IMR-90 (cell line): Measurements from ENCODE around the gene CTR9. TPM values are rescaled to one million over a fixed set of nuclear protein-coding genes. Genes with fewer than 3 reads are reported as not detected.

Source experiments
- ATAC-seq: fragments of 200-7000 bp; cut with Tn5 transposase; 2 replicates; pipeline ENCODE4 v1.9.1; 2020; ENCODE audit warnings: low read depth, mild to moderate bottlenecking, moderate library complexity
- BruUV-seq: library from RNA; stranded (reverse); fragments of 400-500 nt; replicated peaks from 2 replicates; lab custom pipeline; 2021; lab: Mats Ljungman, UMichigan
- CTCF ChIA-PET: fragments of 300-600 bp; formaldehyde crosslinking; extraction: SDS; loops from one replicate; lab custom pipeline; 2021; ENCODE audit warnings: antibody characterized with exemption; lab: Yijun Ruan, JAX
- POLR2A ChIA-PET: fragments of 300-600 bp; sonication (Branson Sonifier 250); formaldehyde crosslinking; loops from one replicate; lab custom pipeline; 2022; ENCODE audit warnings: antibody characterized with exemption; ENCODE audit not compliant: unreplicated experiment; lab: Charles Lee
- DNase-seq: peaks from one replicate; pipeline ENCODE4 v3.0.0; 2013
- H2AFZ ChIP-seq: replicated peaks from 2 replicates; pipeline ENCODE3; 2013; ENCODE audit warnings: low read length, mild to moderate bottlenecking; ENCODE audit not compliant: poor library complexity
- H2AK5ac ChIP-seq: 2 replicates; pipeline ENCODE4 v1.6.1; 2013; ENCODE audit warnings: low read depth, low read length, inconsistent platforms
- H2AK9ac ChIP-seq: replicated peaks from 2 replicates; pipeline ENCODE3; 2013; ENCODE audit warnings: mild to moderate bottlenecking, low read depth, low read length, moderate library complexity; ENCODE audit not compliant: poor library complexity
- H2BK120ac ChIP-seq: 2 replicates; pipeline ENCODE4 v1.6.1; 2013; ENCODE audit warnings: low read depth, low read length, inconsistent platforms
- H2BK15ac ChIP-seq: 3 replicates; pipeline ENCODE4 v1.6.1; 2013; ENCODE audit warnings: low read depth, low read length, inconsistent platforms
- H2BK20ac ChIP-seq: 2 replicates; pipeline ENCODE4 v1.6.1; 2013; ENCODE audit warnings: low read depth, mild to moderate bottlenecking, inconsistent platforms, low read length, moderate library complexity
- H2BK5ac ChIP-seq: 2 replicates; pipeline ENCODE4 v1.6.1; 2013; ENCODE audit warnings: mild to moderate bottlenecking, low read depth, low read length, inconsistent platforms; ENCODE audit not compliant: poor library complexity, severe bottlenecking
- H3K14ac ChIP-seq: replicated peaks from 2 replicates; pipeline ENCODE4 v1.6.1; 2013; ENCODE audit warnings: low read depth, low read length, inconsistent platforms
- H3K18ac ChIP-seq: 2 replicates; pipeline ENCODE4 v1.6.1; 2013; ENCODE audit warnings: low read depth, low read length, control low read depth
- H3K23ac ChIP-seq: 2 replicates; pipeline ENCODE4 v1.6.1; 2013; ENCODE audit warnings: low read depth, low read length, inconsistent platforms
- H3K27ac ChIP-seq: 2 replicates; pipeline ENCODE4 v1.5.1; 2013; ENCODE audit warnings: mild to moderate bottlenecking, control low read depth, low read length; ENCODE audit not compliant: insufficient read depth
- H3K27me3 ChIP-seq: 2 replicates; pipeline ENCODE4 v1.6.1; 2013; ENCODE audit warnings: low read length; ENCODE audit not compliant: control insufficient read depth, insufficient read depth
- H3K36me3 ChIP-seq: 2 replicates; pipeline ENCODE4 v1.6.1; 2013; ENCODE audit warnings: low read length, mixed read lengths; ENCODE audit not compliant: control insufficient read depth, insufficient read depth
- H3K4ac ChIP-seq: 2 replicates; pipeline ENCODE4 v1.6.1; 2013; ENCODE audit warnings: low read depth, low read length, inconsistent platforms
- H3K4me1 ChIP-seq: 2 replicates; pipeline ENCODE4 v1.6.1; 2013; ENCODE audit warnings: low read length, mixed read lengths; ENCODE audit not compliant: control insufficient read depth, insufficient read depth
- H3K4me2 ChIP-seq: 2 replicates; pipeline ENCODE4 v1.6.1; 2013; ENCODE audit warnings: low read depth, mild to moderate bottlenecking, control low read depth, low read length, moderate library complexity
- H3K4me3 ChIP-seq: 2 replicates; pipeline ENCODE4 v1.5.1; 2013; ENCODE audit warnings: low read depth, mild to moderate bottlenecking, control low read depth, low read length, moderate library complexity; ENCODE audit not compliant: insufficient read depth
- H3K56ac ChIP-seq: 2 replicates; pipeline ENCODE4 v1.6.1; 2013; ENCODE audit warnings: low read length, inconsistent platforms; ENCODE audit not compliant: insufficient read depth; ENCODE audit errors: extremely low read depth
- H3K79me1 ChIP-seq, 2 experiments: 2 replicates each; pipeline ENCODE4 v1.6.1; 2013; ENCODE audit warnings: low read length in 2 of 2, inconsistent platforms in 1 of 2, low read depth in 1 of 2
- H3K9ac ChIP-seq: 2 replicates; pipeline ENCODE4 v1.6.1; 2013; ENCODE audit warnings: low read depth, low read length, control low read depth
- H3K9me1 ChIP-seq: 2 replicates; pipeline ENCODE4 v1.6.1; 2013; ENCODE audit warnings: low read length, inconsistent platforms; ENCODE audit not compliant: insufficient read depth
- H3K9me3 ChIP-seq: 2 replicates; pipeline ENCODE4 v1.6.1; 2013; ENCODE audit warnings: low read length; ENCODE audit not compliant: control insufficient read depth, insufficient read depth
- H4K20me1 ChIP-seq: 2 replicates; pipeline ENCODE4 v1.6.1; 2013; ENCODE audit warnings: low read length, inconsistent platforms; ENCODE audit not compliant: insufficient read depth
- H4K5ac ChIP-seq: 2 replicates; pipeline ENCODE4 v1.6.1; 2013; ENCODE audit warnings: mild to moderate bottlenecking, low read depth, low read length, control low read depth
- H4K8ac ChIP-seq, 2 experiments: 2 replicates each; pipeline ENCODE4 v1.6.1; 2013; ENCODE audit warnings: low read depth in 2 of 2, low read length in 2 of 2, control low read depth in 1 of 2, inconsistent platforms in 1 of 2
- H4K91ac ChIP-seq: 2 replicates; pipeline ENCODE4 v1.6.1; 2013; ENCODE audit warnings: low read depth, low read length, inconsistent platforms; ENCODE audit not compliant: insufficient read depth
- BHLHE40 ChIP-seq: fragments of 150-350 bp; IDR thresholded peaks from 2 replicates; pipeline ENCODE4 v1.6.1; 2016; ENCODE audit warnings: mild to moderate bottlenecking, low read depth, low read length
- CEBPB ChIP-seq: IDR thresholded peaks from 2 replicates; pipeline ENCODE4 v1.6.1; 2012; ENCODE audit warnings: low read depth, low read length, improper control_type of control experiment
- CHD1 ChIP-seq: IDR thresholded peaks from 2 replicates; pipeline ENCODE4 v1.6.1; 2012; ENCODE audit warnings: low read depth, low read length, improper control_type of control experiment
- CTCF ChIP-seq: conservative IDR thresholded peaks from 2 replicates; pipeline ENCODE4 v1.5.1; 2012; ENCODE audit warnings: mild to moderate bottlenecking, low read depth, low read length, improper control_type of control experiment
- ELK1 ChIP-seq: fragments of 150-350 bp; IDR thresholded peaks from 2 replicates; pipeline ENCODE4 v1.6.1; 2016; ENCODE audit warnings: low read depth, mild to moderate bottlenecking, low read length, moderate library complexity, borderline replicate concordance
- FOS ChIP-seq: fragments of 150-350 bp; IDR thresholded peaks from 2 replicates; pipeline ENCODE4 v1.6.1; 2016; ENCODE audit warnings: low read depth, low read length
- MAFK ChIP-seq: IDR thresholded peaks from 2 replicates; pipeline ENCODE4 v1.6.1; 2012; ENCODE audit warnings: low read depth, low read length, improper control_type of control experiment
- MXI1 ChIP-seq: IDR thresholded peaks from 2 replicates; pipeline ENCODE4 v1.6.1; 2012; ENCODE audit warnings: low read depth, mild to moderate bottlenecking, low read length, moderate library complexity, borderline replicate concordance
- NFE2L2 ChIP-seq: fragments of 150-350 bp; IDR thresholded peaks from 2 replicates; pipeline ENCODE4 v1.6.1; 2016; ENCODE audit warnings: low read depth, mild to moderate bottlenecking, low read length
- RAD21 ChIP-seq: IDR thresholded peaks from 2 replicates; pipeline ENCODE4 v1.6.1; 2012; ENCODE audit warnings: low read length, improper control_type of control experiment
- RCOR1 ChIP-seq: IDR thresholded peaks from 2 replicates; pipeline ENCODE4 v1.6.1; 2012; ENCODE audit warnings: mild to moderate bottlenecking, low read length, improper control_type of control experiment; ENCODE audit not compliant: insufficient replicate concordance
- RFX5 ChIP-seq: IDR thresholded peaks from 2 replicates; pipeline ENCODE4 v1.8.0; 2012; ENCODE audit warnings: low read depth, mild to moderate bottlenecking, low read length, moderate library complexity
- USF2 ChIP-seq: fragments of 150-350 bp; IDR thresholded peaks from 2 replicates; pipeline ENCODE4 v1.6.1; 2017; ENCODE audit warnings: mild to moderate bottlenecking, antibody characterized with exemption, low read length, low read depth
- WGBS, 2 experiments: methylation state at CpG; one replicate each; pipeline versions ENCODE4 v1.1.5 to v1.1.7; 2013; ENCODE audit warnings: missing lambda C conversion rate in 2 of 2; ENCODE audit not compliant: insufficient read length in 1 of 2; ENCODE audit errors: extremely low coverage in 2 of 2; 5-methylcytosine and 5-hydroxymethylcytosine counted together
- dilution Hi-C: fragments of 300-500 bp; cut with HindIII; formaldehyde crosslinking; loops from one replicate; pipeline ENCODE4 v1.14.3; 2018; ENCODE audit warnings: low sequenced_read_pairs; ENCODE audit not compliant: unreplicated experiment
- in situ Hi-C: fragments of 300-500 bp; cut with MboI; formaldehyde crosslinking; loops from 3 replicates; pipeline ENCODE4 v1.14.3; 2019; ENCODE audit warnings: low sequenced_read_pairs, inconsistent platforms, mixed read lengths
- intact Hi-C: fragments of 100-400 bp; cut with micrococcal nuclease; formaldehyde crosslinking; loops from 2 replicates; pipeline ENCODE4 v1.10.0; 2022
- polyA plus RNA-seq, 3 experiments: library from polyadenylated mRNA; depleted of rRNA; stranded (reverse); fragments of >200 nt; gene quantifications; 2 replicates each; pipeline ENCODE4 v1.2.3, GENCODE V29; 2012; ENCODE audit warnings: low replicate concordance in 1 of 3
- total RNA-seq: library from RNA; depleted of rRNA; stranded (reverse); fragments of >200 nt; gene quantifications from 2 replicates; pipeline ENCODE4 v1.2.3, GENCODE V29; 2012

The CTR9 gene
- total and polyA plus RNA-seq, 2 of the 4 experiments (the other 2 are of a cell fraction) = 16.8 to 37.1 TPM

GRCh38 chr11:10796191-10796590 is 45.1 kb downstream of the CTR9 start (continued):
- TF ChIP-seq ELK1 = no peak
- TF ChIP-seq NFE2L2 = no peak
- no peak for TF ChIP-seq CEBPB
- no peak for TF ChIP-seq RAD21
- no peak for TF ChIP-seq MXI1
- no peak for TF ChIP-seq RCOR1

GRCh38 chr11:10797001-10797400 is 46.0 kb downstream of the CTR9 start:
- Histone ChIP-seq H3K18ac (no peak overlapping the region), H3K4me2 (no peak overlapping the region), H3K4ac (no peak overlapping the region), H2BK20ac (no peak overlapping the region), H4K20me1 (peaks cover 50% of the 10 kb centered on the region), H3K14ac (no peak overlapping the region), H2BK15ac (no peak overlapping the region), H2BK120ac (no peak overlapping the region), H2AK9ac (no peak overlapping the region), H3K27me3 (no peaks in the 10 kb centered on the region), H3K79me1 (peaks cover 20 to 25% of the 10 kb centered on the region in 2 experiments), H4K8ac (no peak overlapping the region), H3K56ac (no peak overlapping the region), H2BK5ac (no peak overlapping the region), H4K5ac (no peak overlapping the region), H3K9me3 (no peaks in the 10 kb centered on the region), H2AK5ac (no peak overlapping the region), H3K27ac (no peak overlapping the region), H3K4me1 (no peaks in the 10 kb centered on the region), H4K91ac (no peak overlapping the region), H3K23ac (no peak overlapping the region), H2AFZ (no peak overlapping the region), H3K36me3 (peaks cover 53% of the 10 kb centered on the region), H3K9ac (no peak overlapping the region), H3K9me1 (no peaks in the 10 kb centered on the region), H3K4me3 (no peak overlapping the region)
- CTCF ChIA-PET = interaction anchor here (1.7 kb wide), 1 partner anchor 991 kb away, joined by 5 read pairs; no protein-coding TSS in a partner anchor
- in situ Hi-C loops = loop anchor here (5.0 to 25.0 kb wide), 2 partner anchors 135 to 1465 kb away; no protein-coding TSS in a partner anchor
- no CpG with 5 or more reads among the region's 2 CpGs for WGBS, 2 experiments
- intact Hi-C loops = no loop called here
- POLR2A ChIA-PET = interaction anchor here (1.7 kb wide), 1 partner anchor 57 kb away, joined by 4 read pairs; no protein-coding TSS in a partner anchor
- no TSS peak for BruUV-seq
- ATAC-seq (no peak), DNase-seq (no peak)
- dilution Hi-C loops = no loop called here
- no peak for TF ChIP-seq RFX5
- no peak for TF ChIP-seq CHD1
- no peak for TF ChIP-seq ELK1
- TF ChIP-seq MXI1 = no peak
- TF ChIP-seq MAFK = no peak
- TF ChIP-seq BHLHE40 = no peak
- TF ChIP-seq USF2 = no peak
- no peak for TF ChIP-seq CTCF
- no peak for TF ChIP-seq FOS
